Endothelial cell of umbilical vein (primary cell): ENCODE data around the gene CELSR3. TPM values are rescaled to one million over a fixed set of nuclear protein-coding genes. Genes with fewer than 3 reads are reported as not detected.

Experiments
- BruUV-seq: library from RNA; stranded (reverse); fragments of 400-500 nt; replicated peaks from 2 replicates; lab custom pipeline; 2021; lab: Mats Ljungman, UMichigan
- CTCF ChIA-PET: fragments of 300-600, 350-600 bp; sonication (Branson Sonifier 250); formaldehyde crosslinking; loops from one replicate; lab custom pipeline; 2021; ENCODE audit warnings: antibody characterized with exemption, inconsistent platforms; lab: Charles Lee
- POLR2A ChIA-PET: fragments of 300-600, 350-600 bp; sonication (Branson Sonifier 250); formaldehyde crosslinking; loops from one replicate; lab custom pipeline; 2021; ENCODE audit warnings: antibody characterized with exemption, inconsistent platforms; lab: Charles Lee
- DNase-seq: peaks from one replicate; pipeline ENCODE4 v3.0.0-alpha.2; 2011; ENCODE audit warnings: low read depth, low spot score
- FAIRE-seq: peaks from 2 replicates; lab custom pipeline; 2011; peaks lifted over from hg19 to GRCh38; lab: Jason Lieb, UNC
- H2AFZ ChIP-seq: 2 replicates; pipeline ENCODE4 v1.6.0; 2012; ENCODE audit warnings: low read depth, low read length, control low read depth, inconsistent platforms
- H3K27ac ChIP-seq: 2 replicates; pipeline ENCODE4 v1.5.1; 2011; ENCODE audit warnings: low read depth, mild to moderate bottlenecking, control low read depth, low read length, moderate library complexity; ENCODE audit not compliant: insufficient read depth
- H3K27me3 ChIP-seq, 2 experiments: 2 replicates each; pipeline versions ENCODE4 v1.6.0 to v1.6.1; 2011; ENCODE audit warnings: low read length in 2 of 2, mixed read lengths in 1 of 2; ENCODE audit not compliant: control insufficient read depth in 2 of 2, insufficient read depth in 2 of 2
- H3K36me3 ChIP-seq, 2 experiments: 2 replicates in 1 of 2; 3 replicates in 1 of 2; pipeline ENCODE4 v1.5.1; 2011; ENCODE audit warnings: low read length in 2 of 2, mild to moderate bottlenecking in 1 of 2, moderate library complexity in 1 of 2; ENCODE audit not compliant: control insufficient read depth in 2 of 2, insufficient read depth in 2 of 2; ENCODE audit errors: extremely low read depth in 1 of 2
- H3K4me1 ChIP-seq: 3 replicates; pipeline ENCODE4 v1.5.1; 2011; ENCODE audit warnings: mild to moderate bottlenecking, low read length; ENCODE audit not compliant: control insufficient read depth, insufficient read depth; ENCODE audit errors: extremely low read depth
- H3K4me2 ChIP-seq: 2 replicates; pipeline ENCODE4 v1.6.1; 2011; ENCODE audit warnings: low read length, control low read depth, mixed read lengths; ENCODE audit not compliant: insufficient read depth
- H3K4me3 ChIP-seq, 3 experiments: fragments of 200-600 bp in 1 of 3; sonication (generic), shearing (Covaris generic) in 1 of 3; replicated peaks in 1 of 3; 2 replicates each; pipeline ENCODE4 v1.5.1; 2011 to 2016; ENCODE audit warnings: control low read depth in 3 of 3, low read length in 3 of 3, mild to moderate bottlenecking in 2 of 3, inconsistent platforms in 1 of 3, low read depth in 1 of 3, moderate library complexity in 1 of 3; ENCODE audit not compliant: insufficient read depth in 1 of 3
- H3K79me2 ChIP-seq: 2 replicates; pipeline ENCODE4 v1.6.0; 2012; ENCODE audit warnings: low read length, inconsistent platforms; ENCODE audit not compliant: control insufficient read depth, insufficient read depth
- H3K9ac ChIP-seq: replicated peaks from 2 replicates; pipeline ENCODE3; 2011; ENCODE audit warnings: low read length, control low read depth; ENCODE audit not compliant: insufficient read depth; ENCODE audit errors: extremely low read depth
- H3K9me1 ChIP-seq: replicated peaks from 3 replicates; pipeline ENCODE4 v1.6.0; 2011; ENCODE audit warnings: mild to moderate bottlenecking, low read length; ENCODE audit not compliant: control insufficient read depth, insufficient read depth; ENCODE audit errors: extremely low read depth
- H3K9me3 ChIP-seq: replicated peaks from 2 replicates; pipeline ENCODE4 v1.5.1; 2012; ENCODE audit warnings: low read length, inconsistent platforms; ENCODE audit not compliant: control insufficient read depth, insufficient read depth
- H4K20me1 ChIP-seq: replicated peaks from 2 replicates; pipeline ENCODE3; 2011; ENCODE audit warnings: mild to moderate bottlenecking, low read length; ENCODE audit not compliant: control insufficient read depth, insufficient read depth; ENCODE audit errors: extremely low read depth
- CTCF ChIP-seq, 2 donors: IDR thresholded peaks; 1 replicate in 1 of 2; 2 replicates in 1 of 2; pipeline ENCODE4 v1.5.1; 2011; ENCODE audit warnings: low read length in 2 of 2, mild to moderate bottlenecking in 2 of 2, moderate library complexity in 2 of 2, control low read depth in 1 of 2, inconsistent platforms in 1 of 2, low read depth in 1 of 2; ENCODE audit not compliant: insufficient read depth in 1 of 2; ENCODE audit errors: extremely low read depth in 1 of 2
- EZH2 ChIP-seq: IDR thresholded peaks from 2 replicates; pipeline ENCODE4 v1.6.1; 2012; ENCODE audit warnings: borderline replicate concordance, low read depth, mild to moderate bottlenecking, moderate library complexity, low read length, inconsistent platforms; ENCODE audit not compliant: severe bottlenecking
- FOS ChIP-seq: IDR thresholded peaks from 2 replicates; pipeline ENCODE4 v1.6.1; 2011; ENCODE audit warnings: mild to moderate bottlenecking, low read length, moderate library complexity, borderline replicate concordance; ENCODE audit not compliant: insufficient read depth
- GATA2 ChIP-seq: IDR thresholded peaks from 2 replicates; pipeline ENCODE4 v1.7.0; 2011; ENCODE audit warnings: low read depth, mild to moderate bottlenecking, moderate library complexity, mixed read lengths, low read length; ENCODE audit not compliant: insufficient read length, insufficient read depth
- JUN ChIP-seq: IDR thresholded peaks from 2 replicates; pipeline ENCODE4 v1.6.1; 2011; ENCODE audit warnings: borderline replicate concordance, low read depth; ENCODE audit not compliant: insufficient read length, insufficient read depth
- MYC ChIP-seq: IDR thresholded peaks from one replicate; pipeline ENCODE4 v1.6.1; 2011; ENCODE audit warnings: mild to moderate bottlenecking, low read depth, low read length
- POLR2A ChIP-seq: IDR thresholded peaks from 2 replicates; pipeline ENCODE4 v1.6.1; 2012; ENCODE audit warnings: low read depth, mild to moderate bottlenecking, control low read depth, low read length
- POLR2AphosphoS5 ChIP-seq: IDR thresholded peaks from 2 replicates; pipeline ENCODE4 v1.6.1; 2012; ENCODE audit warnings: low read depth, mild to moderate bottlenecking, control low read depth, low read length, moderate library complexity; ENCODE audit not compliant: insufficient read depth
- dilution Hi-C: fragments of 300-500 bp; cut with MboI; formaldehyde crosslinking; loops from one replicate; pipeline ENCODE4 v1.15.0; 2019; ENCODE audit warnings: low sequenced_read_pairs; ENCODE audit not compliant: extremely low pct_ligation_motif_present
- intact Hi-C: fragments of 100-400 bp; cut with micrococcal nuclease; formaldehyde crosslinking; loops from one replicate; pipeline ENCODE4 v1.10.0; 2022
- microRNA-seq: library from miRNA; unstranded; fragments of <30 nt; microRNA quantifications from one replicate; pipeline ENCODE4 v1.2.0, GENCODE V29; 2021; ENCODE audit warnings: borderline number of aligned reads, borderline replicate concordance
- polyA plus RNA-seq, 4 experiments: library from polyadenylated mRNA; depleted of rRNA in 3 of 4; stranded (reverse) in 3 of 4; unstranded in 1 of 4; fragments of >200 nt; gene quantifications; 2 replicates each; pipeline versions ENCODE4 v1.2.1 to v1.2.3, GENCODE V29; 2011 to 2012; ENCODE audit warnings: missing spikeins in 1 of 4
- small RNA-seq: library from RNA; depleted of rRNA; stranded (forward); fragments of <200 nt; gene quantifications from one replicate; pipeline ENCODE3, GENCODE V24; 2012; ENCODE audit warnings: low replicate concordance, low read depth; ENCODE audit not compliant: insufficient read depth, insufficient read length
- total RNA-seq: library from RNA; stranded (reverse); gene quantifications from 2 replicates; pipeline ENCODE4 v1.2.3, GENCODE V29; 2021
- TF ChIP-seq, protein P1 (sequence below): IDR thresholded peaks from 2 replicates; pipeline ENCODE4 v1.6.1; 2011; ENCODE audit not compliant: insufficient read depth, insufficient read length

The CELSR3 gene
- total and polyA plus RNA-seq, 2 donors (not counting 3 experiments of a cell fraction or from before 2014, with no cell fraction given) = 0.25 to 0.71 TPM

GRCh38 chr3:48587686-48588085 lies 75.0 kb downstream of the CELSR3 start:
- no peaks in the 10 kb centered on the region for H4K20me1 ChIP-seq
- CTCF ChIA-PET = interaction anchor here (1.5 kb wide), 1 partner anchor 11 kb away, joined by 3 read pairs; no protein-coding TSS in a partner anchor

More at GRCh38 chr3:48587686-48588085, 75.0 kb downstream of the CELSR3 start:
- TF ChIP-seq JUN (no peak), FOS (no peak), GATA2 (no peak), POLR2AphosphoS5 (no peak), EZH2 (no peak), CTCF (IDR thresholded peaks at IDR 0.05; ENCODE audit: extremely low read depth in 1 of 2, insufficient read depth in 1 of 2, low read depth in 1 of 2, low read length in 2 of 2) (no peak), MYC (no peak), POLR2A (no peak)
- TF ChIP-seq, protein P1, sequence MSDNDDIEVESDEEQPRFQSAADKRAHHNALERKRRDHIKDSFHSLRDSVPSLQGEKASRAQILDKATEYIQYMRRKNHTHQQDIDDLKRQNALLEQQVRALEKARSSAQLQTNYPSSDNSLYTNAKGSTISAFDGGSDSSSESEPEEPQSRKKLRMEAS = no peak
- Histone ChIP-seq H3K9me1 (no peaks in the 10 kb centered on the region), H3K4me3 (no peak overlapping the region), H3K36me3 (no peaks in the 10 kb centered on the region), H3K4me2 (no peak overlapping the region), H3K9me3 (no peaks in the 10 kb centered on the region), H3K27ac (no peak overlapping the region), H3K9ac (no peak overlapping the region), H3K4me1 (no peaks in the 10 kb centered on the region), H3K27me3 (peaks cover 0 to 5% of the 10 kb centered on the region in 2 experiments), H3K79me2 (no peaks in the 10 kb centered on the region), H2AFZ (no peak overlapping the region)
- intact Hi-C loops = no loop called here
- dilution Hi-C loops = no loop called here
- FAIRE-seq = no peak
- POLR2A ChIA-PET = no interaction called here
- BruUV-seq = no TSS peak
- DNase-seq = no peak

Small RNA genes within 50 kb of the gene (microRNA-seq; reads per million reads assigned to microRNA genes)
- gene MIR4793 = not detected

Small RNA genes within 50 kb of the gene (small RNA-seq; reads per million reads assigned to genes)
- gene AC141002.1 = not detected

Other genes starting within 250 kb of the CELSR3 start
- gene PLXNB1, start 232.8 kb downstream of the CELSR3 start, total RNA-seq = 43.0 and 43.1 TPM in 2 replicates
- 45.2 and 47.5 TPM in 2 replicates for gene PLXNB1, start 232.8 kb downstream of the CELSR3 start, polyA plus RNA-seq
- gene CCDC51, start 222.8 kb downstream of the CELSR3 start, total RNA-seq = 9.8 and 11.2 TPM in 2 replicates
- 10.1 and 11.3 TPM in 2 replicates for gene CCDC51, start 222.8 kb downstream of the CELSR3 start, polyA plus RNA-seq
- gene TMA7, start 222.6 kb downstream of the CELSR3 start, total RNA-seq = 306 and 332 TPM in 2 replicates
- 73.0 and 137 TPM in 2 replicates for gene TMA7, start 222.6 kb downstream of the CELSR3 start, polyA plus RNA-seq
- gene ATRIP, start 216.1 kb downstream of the CELSR3 start, total RNA-seq = 12.6 and 14.7 TPM in 2 replicates
- gene ATRIP, start 216.1 kb downstream of the CELSR3 start, polyA plus RNA-seq = 10.6 and 13.0 TPM in 2 replicates
- gene SHISA5, start 158.7 kb downstream of the CELSR3 start, total RNA-seq = 205 and 213 TPM in 2 replicates
- gene SHISA5, start 158.7 kb downstream of the CELSR3 start, polyA plus RNA-seq = 320 and 401 TPM in 2 replicates
- 4.2 and 4.9 TPM in 2 replicates for gene PFKFB4, start 106.1 kb downstream of the CELSR3 start, total RNA-seq
- 4.0 and 4.1 TPM in 2 replicates for gene PFKFB4, start 106.1 kb downstream of the CELSR3 start, polyA plus RNA-seq
- gene UCN2, start 99.1 kb downstream of the CELSR3 start, total RNA-seq = not detected in 2 replicates
- gene UCN2, start 99.1 kb downstream of the CELSR3 start, polyA plus RNA-seq = 0.05 and 0.11 TPM in 2 replicates
- gene COL7A1, start 67.6 kb downstream of the CELSR3 start, total RNA-seq = 1.5 and 1.9 TPM in 2 replicates
- 0.55 and 1.1 TPM in 2 replicates for gene COL7A1, start 67.6 kb downstream of the CELSR3 start, polyA plus RNA-seq
- gene UQCRC1, start 53.2 kb downstream of the CELSR3 start, total RNA-seq = 184 and 186 TPM in 2 replicates
- 415 and 427 TPM in 2 replicates for gene UQCRC1, start 53.2 kb downstream of the CELSR3 start, polyA plus RNA-seq
- not detected in 2 replicates for gene TMEM89, start 41.1 kb downstream of the CELSR3 start, total RNA-seq
- not detected in 2 replicates for gene TMEM89, start 41.1 kb downstream of the CELSR3 start, polyA plus RNA-seq
- 32.2 and 34.8 TPM in 2 replicates for gene SLC26A6, start 27.4 kb downstream of the CELSR3 start, total RNA-seq
- gene SLC26A6, start 27.4 kb downstream of the CELSR3 start, polyA plus RNA-seq = 31.0 and 35.3 TPM in 2 replicates
- gene NCKIPSD, start 23.0 kb upstream of the CELSR3 start, total RNA-seq = 12.8 and 13.4 TPM in 2 replicates
- gene NCKIPSD, start 23.0 kb upstream of the CELSR3 start, polyA plus RNA-seq = 19.1 and 26.2 TPM in 2 replicates
- 72.4 and 81.8 TPM in 2 replicates for gene IP6K2, start 54.3 kb upstream of the CELSR3 start, total RNA-seq
- gene IP6K2, start 54.3 kb upstream of the CELSR3 start, polyA plus RNA-seq = 138 and 143 TPM in 2 replicates
- 62.8 and 69.9 TPM in 2 replicates for gene PRKAR2A, start 185.0 kb upstream of the CELSR3 start, total RNA-seq
- gene PRKAR2A, start 185.0 kb upstream of the CELSR3 start, polyA plus RNA-seq = 8.6 and 10.5 TPM in 2 replicates
- gene SLC25A20, start 236.0 kb upstream of the CELSR3 start, total RNA-seq = 7.9 and 8.4 TPM in 2 replicates
- gene SLC25A20, start 236.0 kb upstream of the CELSR3 start, polyA plus RNA-seq = 8.6 and 11.0 TPM in 2 replicates